Aortic smooth muscle cell (primary cell): ENCODE data around the gene ZC2HC1B. TPM values are rescaled to one million over a fixed set of nuclear protein-coding genes. Genes with fewer than 3 reads are reported as not detected.

Experiments
- total RNA-seq: library from RNA; depleted of rRNA; stranded (reverse); fragments of >200 nt; gene quantifications from 2 replicates; pipeline ENCODE4 v1.2.3, GENCODE V29; 2014

Gene ZC2HC1B
- total RNA-seq = not detected in 2 replicates

GRCh38 chr6:143864234-143864633 lies at the start of gene ZC2HC1B:
TSS of gene ZC2HC1B (plus strand) at chr6:143864474. CDS start at chr6:143864540, 66 bp downstream.

GRCh38 chr6:143842902-143843676 lies 21.2 kb upstream of the ZC2HC1B start, which contains the start of gene LTV1:
TSS of gene LTV1 (plus strand) at chr6:143843338. CDS start at chr6:143843478, 140 bp downstream.

Other genes starting within 250 kb of the ZC2HC1B start
- 64.2 and 84.5 TPM in 2 replicates for gene PHACTR2, start 186.5 kb upstream of the ZC2HC1B start, total RNA-seq
- 20.4 and 22.6 TPM in 2 replicates for gene LTV1, start 21.1 kb upstream of the ZC2HC1B start, total RNA-seq
- 10.6 and 19.4 TPM in 2 replicates for gene PLAGL1, start 143.8 kb downstream of the ZC2HC1B start, total RNA-seq
- gene SF3B5, start 231.1 kb downstream of the ZC2HC1B start, total RNA-seq = 89.2 and 122 TPM in 2 replicates